Pancreas (tissue), 10 donors: ENCODE measurements around the gene JMY. TPM values are rescaled to one million over a fixed set of nuclear protein-coding genes. Genes with fewer than 3 reads are reported as not detected.

Experiments
- ATAC-seq, 4 donors: fragments of 200-7000 bp; cut with Tn5 transposase; one replicate each; pipeline versions ENCODE4 v1.8.0 to v1.9.1; 2020; ENCODE audit warnings: mild to moderate bottlenecking in 4 of 4, moderate library complexity in 4 of 4
- DNase-seq, 6 donors: peaks; one replicate each; pipeline ENCODE4 v3.0.0-alpha.2; 2020
- FAIRE-seq: peaks from 2 replicates; lab custom pipeline; 2012; peaks lifted over from hg19 to GRCh38; lab: Jason Lieb, UNC
- H3K27ac ChIP-seq, 4 donors: fragments of 200-600 bp; sonication (generic); 1 replicate in 3 of 4; 2 replicates in 1 of 4; pipeline versions ENCODE4 v1.5.0 to v1.8.0; 2020
- H3K27me3 ChIP-seq, 4 donors: fragments of 200-600 bp; one replicate each; pipeline ENCODE4 v1.8.0; 2021
- H3K36me3 ChIP-seq, 3 donors: fragments of 200-600 bp; sonication (generic) in 1 of 3; one replicate each; pipeline versions ENCODE4 v1.5.0 to v1.8.0; 2020 to 2021
- H3K4me1 ChIP-seq, 3 donors: fragments of 200-600 bp; one replicate each; pipeline ENCODE4 v1.8.0; 2021
- H3K4me3 ChIP-seq, 4 donors: fragments of 200-600 bp; sonication (generic) in 2 of 4; one replicate each; pipeline versions ENCODE4 v1.5.0 to v1.8.0; 2020 to 2021
- H3K9me3 ChIP-seq, 4 donors: fragments of 200-600 bp; one replicate each; pipeline ENCODE4 v1.8.0; 2021
- CTCF ChIP-seq, 4 donors: fragments of 200-600 bp; sonication (generic) in 3 of 4; IDR thresholded peaks; one replicate each; pipeline versions ENCODE4 v1.5.0 to v1.8.0; 2021; ENCODE audit warnings: antibody characterized with exemption in 4 of 4
- WGBS, 2 donors: extraction: QIAGEN DNeasy Blood & Tissue Kit; methylation state at CpG; one replicate each; pipeline ENCODE4 v1.1.7; 2013; 5-methylcytosine and 5-hydroxymethylcytosine counted together
- intact Hi-C, 3 donors: fragments of 100-400 bp; cut with DNase I; formaldehyde crosslinking; loops; one replicate each; pipeline versions ENCODE4 v1.11.1 to v1.14.2; 2022
- polyA plus RNA-seq, 2 donors: library from polyadenylated mRNA; stranded (reverse); fragments of 200-250 nt; gene quantifications; one replicate each; pipeline ENCODE4 v1.2.3, GENCODE V29; 2013
- total RNA-seq, 6 donors: library from RNA; stranded (reverse); fragmentation: NEBNext Ultra II Directional in 4 of 6; extraction: Animal tissue kit (Norgen Biotek cat#: 25700) in 4 of 6; gene quantifications; one replicate each; pipeline versions ENCODE4 v1.2.1 to v1.2.4, GENCODE V29; 2021 to 2023
- donor health status: healthy with polysubstance abuse.
- donor health status: DM: no; HTN: no; CAD: no; lungs with moderate emphysema.
- donor health status: DM: no; HTN: no; CAD: no.
- donor health status: control.
- donor health status: control.
- donor health status: Bipolar disorder and iron deficiency.
- donor health status: DM: yes; HTN: yes; CAD: no.
- donor health status: DM: no; HTN: no; CAD: no.
- donor health status: DM: no; HTN: no; CAD: no.
- donor health status: DM: yes; HTN: yes; CAD: no.

The JMY gene
- total and polyA plus RNA-seq, 8 donors: 3.4 to 11.2 (median 6.9) TPM

- DNase-seq (no peak), FAIRE-seq (no peak), ATAC-seq (peak in 1 of 4 donors; percentile 4)
- Histone ChIP-seq H3K9me3 (no peaks in the 10 kb centered on the region), H3K4me1 (no peaks in the 10 kb centered on the region), H3K36me3 (no peaks in the 10 kb centered on the region), H3K27ac (no peak overlapping the region), H3K4me3 (no peak overlapping the region), H3K27me3 (no peaks in the 10 kb centered on the region)
- intact Hi-C loops: no loop called here
- TF ChIP-seq CTCF (IDR thresholded peaks at IDR 0.05): no peak
- 81 to 84% methylated on average over 4 of the region's 4 CpGs for WGBS, 2 donors
Observed at GRCh38 chr5:79256563-79256962, 20.6 kb downstream of the JMY start.

- no peaks in the 10 kb centered on the region for H3K4me1 ChIP-seq
- no peaks in the 10 kb centered on the region for H3K9me3 ChIP-seq
- 93 to 95% methylated on average over 6 of the region's 6 CpGs for WGBS, 2 donors
- no peak for TF ChIP-seq CTCF (IDR thresholded peaks at IDR 0.05)
- no peak overlapping the region for H3K4me3 ChIP-seq
- ATAC-seq: no peak
- intact Hi-C loops: no loop called here
- H3K27me3 ChIP-seq: no peaks in the 10 kb centered on the region
- no peaks in the 10 kb centered on the region for H3K36me3 ChIP-seq
- no peak overlapping the region for H3K27ac ChIP-seq
- DNase-seq: no peak
- no peak for FAIRE-seq
Observed at GRCh38 chr5:79257314-79257713, 21.4 kb downstream of the JMY start.

GRCh38 chr5:79258801-79259200 is 22.9 kb downstream of the JMY start:
- Histone ChIP-seq H3K27me3 (no peaks in the 10 kb centered on the region), H3K9me3 (no peaks in the 10 kb centered on the region), H3K36me3 (no peaks in the 10 kb centered on the region), H3K4me1 (no peaks in the 10 kb centered on the region), H3K4me3 (no peak overlapping the region), H3K27ac (no peak overlapping the region)
- ATAC-seq: no peak
- no peak for DNase-seq
- 90 to 92% methylated on average over 4 of the region's 4 CpGs for WGBS, 2 donors
- intact Hi-C loops: no loop called here
- FAIRE-seq: no peak
- TF ChIP-seq CTCF (IDR thresholded peaks at IDR 0.05): no peak

GRCh38 chr5:79259383-79259782 is 23.5 kb downstream of the JMY start:
- no peaks in the 10 kb centered on the region for H3K4me1 ChIP-seq
- no peak for FAIRE-seq
- WGBS, 2 donors: 88 to 95% methylated on average over 6 of the region's 6 CpGs
- intact Hi-C loops: no loop called here
- ATAC-seq: no peak
- no peak for DNase-seq
- no peaks in the 10 kb centered on the region for H3K9me3 ChIP-seq
- no peak overlapping the region for H3K4me3 ChIP-seq
- H3K27ac ChIP-seq: no peak overlapping the region
- no peaks in the 10 kb centered on the region for H3K36me3 ChIP-seq
- TF ChIP-seq CTCF (IDR thresholded peaks at IDR 0.05): no peak
- H3K27me3 ChIP-seq: no peaks in the 10 kb centered on the region

GRCh38 chr5:79259810-79260209 is 23.9 kb downstream of the JMY start:
- FAIRE-seq (no peak), ATAC-seq (no peak), DNase-seq (peak in 1 of 6 donors; percentile 69)
- H3K27ac ChIP-seq: no peak overlapping the region
- H3K4me3 ChIP-seq: no peak overlapping the region
- H3K36me3 ChIP-seq: no peaks in the 10 kb centered on the region
- no peaks in the 10 kb centered on the region for H3K4me1 ChIP-seq
- H3K27me3 ChIP-seq: no peaks in the 10 kb centered on the region
- H3K9me3 ChIP-seq: no peaks in the 10 kb centered on the region
- TF ChIP-seq CTCF (IDR thresholded peaks at IDR 0.05): no peak
- WGBS, 2 donors: 96 to 100% methylated on average over 6 of the region's 6 CpGs
- intact Hi-C loops: no loop called here
